T-cell (primary cell): Measurements from ENCODE around the gene NKAIN2. TPM values are rescaled to one million over a fixed set of nuclear protein-coding genes. Genes with fewer than 3 reads are reported as not detected.

Experiments used
- ATAC-seq, 4 experiments: fragments of 200-7000 bp in 3 of 4; fragments of 150-1000 bp in 1 of 4; cut with Tn5 transposase; replicated peaks in 1 of 4; 1 replicate in 3 of 4; 2 replicates in 1 of 4; pipeline ENCODE4 v1.10.0; 2021; ENCODE audit warnings: moderate library complexity in 3 of 4, mild to moderate bottlenecking in 2 of 4, moderate number of reproducible peaks in 1 of 4
- CTCF ChIA-PET, 2 donors: fragments of 300-600 bp; sonication (Branson Sonifier 250); formaldehyde crosslinking; loops; one replicate each; lab custom pipeline; 2022; ENCODE audit warnings: antibody characterized with exemption in 2 of 2; lab: Charles Lee
- POLR2A ChIA-PET, 2 donors: fragments of 300-600 bp; sonication (Branson Sonifier 250); formaldehyde crosslinking; loops; one replicate each; lab custom pipeline; 2022; ENCODE audit warnings: antibody characterized with exemption in 2 of 2; lab: Charles Lee
- DNase-seq, 35 experiments: peaks; one replicate each; pipeline versions ENCODE4 v3.0.0 to v3.0.0-alpha.2; 2013 to 2023
- H3K27ac ChIP-seq: one replicate; pipeline ENCODE4 v1.5.1; 2013; ENCODE audit warnings: low read length
- H3K27me3 ChIP-seq, 2 experiments: replicated peaks in 1 of 2; 1 replicate in 1 of 2; 2 replicates in 1 of 2; pipeline versions ENCODE4 v1.6.1 to v1.7.0; 2013; ENCODE audit warnings: low read length in 1 of 2, mixed read lengths in 1 of 2; ENCODE audit not compliant: control insufficient read depth in 2 of 2, insufficient read depth in 2 of 2; ENCODE audit errors: extremely low read depth in 1 of 2
- H3K36me3 ChIP-seq, 2 donors: 1 replicate in 1 of 2; 2 replicates in 1 of 2; pipeline versions ENCODE4 v1.6.1 to v1.7.0; 2013; ENCODE audit warnings: low read length in 1 of 2; ENCODE audit not compliant: control insufficient read depth in 2 of 2, insufficient read depth in 1 of 2; ENCODE audit errors: extremely low read depth in 1 of 2
- H3K4me1 ChIP-seq, 2 experiments: 1 replicate in 1 of 2; 2 replicates in 1 of 2; pipeline versions ENCODE4 v1.6.1 to v1.7.0; 2013; ENCODE audit warnings: low read length in 2 of 2, mixed read lengths in 1 of 2; ENCODE audit not compliant: insufficient read depth in 2 of 2, control insufficient read depth in 1 of 2; ENCODE audit errors: extremely low read depth in 1 of 2
- H3K4me3 ChIP-seq, 2 donors: 1 replicate in 1 of 2; 2 replicates in 1 of 2; pipeline versions ENCODE4 v1.5.1 to v1.7.0; 2013; ENCODE audit warnings: mild to moderate bottlenecking in 2 of 2, low read length in 1 of 2, moderate library complexity in 1 of 2; ENCODE audit not compliant: control insufficient read depth in 1 of 2; ENCODE audit errors: extremely low read depth in 1 of 2
- H3K9me3 ChIP-seq: 2 replicates; pipeline ENCODE4 v1.7.0; 2013
- H3K27ac Mint-ChIP-seq, 2 donors: one replicate each; pipeline ENCODE4 v1.8.0; 2020 to 2021; ENCODE audit warnings: mild to moderate bottlenecking in 2 of 2, mixed read lengths in 2 of 2
- H3K27me3 Mint-ChIP-seq, 2 donors: one replicate each; pipeline ENCODE4 v1.8.0; 2021 to 2022; ENCODE audit warnings: mixed read lengths in 2 of 2
- H3K36me3 Mint-ChIP-seq: one replicate; pipeline ENCODE4 v1.8.0; 2021; ENCODE audit warnings: mixed read lengths
- H3K4me1 Mint-ChIP-seq, 3 donors: one replicate each; pipeline ENCODE4 v1.8.0; 2020 to 2022; ENCODE audit warnings: mixed read lengths in 3 of 3, mild to moderate bottlenecking in 1 of 3
- H3K4me3 Mint-ChIP-seq, 3 donors: one replicate each; pipeline ENCODE4 v1.8.0; 2020 to 2022; ENCODE audit warnings: mild to moderate bottlenecking in 3 of 3, mixed read lengths in 3 of 3, moderate library complexity in 3 of 3
- H3K9me3 Mint-ChIP-seq, 3 donors: one replicate each; pipeline ENCODE4 v1.8.0; 2020 to 2022; ENCODE audit warnings: mixed read lengths in 3 of 3
- WGBS: methylation state at CpG from one replicate; pipeline ENCODE4 v1.1.5; 2013; ENCODE audit warnings: missing lambda C conversion rate; ENCODE audit not compliant: insufficient coverage; 5-methylcytosine and 5-hydroxymethylcytosine counted together
- total RNA-seq, 35 experiments: library from RNA in 6 of 35; stranded (reverse) in 6 of 35; fragments of 120-200 nt in 1 of 35; gene quantifications; one replicate each; pipeline versions ENCODE4 v1.2.1 to v1.2.4 and lab custom pipeline; 2013 to 2026

The NKAIN2 gene
- total RNA-seq, 5 donors from 2014 or later (not counting 1 experiment from before 2014, with no cell fraction given), result 0.13 TPM; not detected in 4

DNA sequence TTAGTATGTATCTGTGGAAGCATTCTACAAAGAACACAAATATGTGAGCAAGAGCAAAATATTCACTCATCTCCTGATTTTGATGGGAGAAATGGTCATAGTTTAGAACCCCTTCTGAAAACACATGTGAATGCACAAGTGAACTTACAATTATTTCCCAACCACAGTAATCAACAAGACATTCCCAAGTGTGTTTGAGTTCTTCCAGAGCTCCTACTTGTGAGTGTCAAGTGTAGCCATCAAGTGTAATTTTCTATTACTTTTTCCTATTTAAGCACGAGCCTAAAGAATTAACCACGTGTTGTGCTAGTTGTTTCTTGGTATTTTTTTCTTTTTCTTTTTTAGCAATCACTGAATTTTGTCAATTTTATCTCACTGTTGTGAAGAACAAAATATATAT is 402.3 kb downstream of the NKAIN2 start:
- ATAC-seq (no peak), DNase-seq (no peak)
- Histone ChIP-seq H3K27me3 (no peaks in the 10 kb centered on the region), H3K4me3 (no peak overlapping the region), H3K4me1 (no peaks in the 10 kb centered on the region), H3K36me3 (no peaks in the 10 kb centered on the region), H3K27ac (no peak overlapping the region), H3K9me3 (no peaks in the 10 kb centered on the region)
- WGBS, result no CpG with 5 or more reads among the region's 2 CpGs
- Mint-ChIP-seq H3K9me3 (peaks cover 7 to 13% (median 12%) of the 10 kb centered on the region in 3 donors), H3K36me3 (no peaks in the 10 kb centered on the region), H3K4me1 (no peaks in the 10 kb centered on the region), H3K4me3 (no peak overlapping the region), H3K27ac (no peak overlapping the region), H3K27me3 (no peaks in the 10 kb centered on the region)
- CTCF ChIA-PET, result no interaction called here
- POLR2A ChIA-PET, result no interaction called here

DNA sequence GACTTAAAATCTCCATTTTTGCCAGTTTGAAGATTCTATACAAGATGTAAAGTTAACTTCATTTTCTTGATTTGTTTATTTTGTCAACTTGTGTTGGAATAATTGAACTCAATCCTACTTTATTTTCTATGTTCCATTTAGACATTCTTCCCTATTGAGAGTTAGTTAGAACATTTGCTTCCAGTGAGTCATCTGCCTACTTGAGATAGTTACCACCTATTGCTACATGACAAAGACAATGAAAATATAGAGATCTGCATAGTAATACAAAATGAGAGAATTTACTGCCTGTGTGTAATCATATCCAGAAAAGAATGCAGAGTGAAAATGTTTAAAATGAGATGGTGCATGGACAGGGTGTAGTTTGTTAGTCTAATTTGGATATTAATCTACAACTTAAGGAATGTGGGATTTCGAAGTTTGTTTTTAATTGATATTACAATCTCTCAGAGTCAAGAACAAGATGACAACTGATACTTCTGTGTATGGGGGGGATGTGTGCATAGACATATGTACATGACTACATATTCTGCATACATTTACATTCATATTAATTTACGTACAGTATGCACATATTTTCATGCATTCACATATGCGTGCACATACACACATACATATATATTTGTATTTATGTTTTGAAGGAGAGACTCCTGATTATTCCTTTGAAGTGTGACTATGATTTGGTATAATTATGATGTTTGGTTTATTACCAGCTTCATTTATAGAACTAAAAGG is 420.1 kb downstream of the NKAIN2 start:
- H3K9me3 Mint-ChIP-seq, result peaks cover 6 to 15% (median 14%) of the 10 kb centered on the region in 3 donors
- CTCF ChIA-PET, result no interaction called here

DNA sequence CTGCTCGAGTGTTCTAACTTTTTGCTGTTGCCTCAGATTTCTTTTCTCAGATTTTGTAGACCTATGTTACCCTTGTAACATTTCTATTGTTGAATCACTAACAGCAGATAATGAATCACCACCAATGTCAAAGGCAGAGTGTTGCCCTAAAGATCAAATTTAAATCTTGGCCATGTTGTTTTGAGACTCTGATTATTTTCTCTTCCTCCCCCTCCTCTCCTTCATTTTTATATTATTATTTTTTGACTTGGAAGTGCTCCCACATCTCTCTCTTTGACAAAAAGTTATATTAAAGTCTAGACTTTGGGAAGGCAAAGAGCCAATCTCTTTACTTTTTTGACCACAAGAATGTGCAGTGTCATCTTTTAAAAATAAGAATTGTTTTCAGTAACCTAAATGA is 422.7 kb downstream of the NKAIN2 start:
- H3K27me3 ChIP-seq, result no peaks in the 10 kb centered on the region
- CTCF ChIA-PET, result no interaction called here
- no peak for DNase-seq
- Mint-ChIP-seq H3K4me1 (no peaks in the 10 kb centered on the region), H3K27ac (no peak overlapping the region), H3K36me3 (no peaks in the 10 kb centered on the region), H3K9me3 (peaks cover 10 to 32% (median 25%) of the 10 kb centered on the region in 3 donors), H3K27me3 (no peaks in the 10 kb centered on the region), H3K4me3 (no peak overlapping the region)
- H3K4me1 ChIP-seq, result no peaks in the 10 kb centered on the region
- no peaks in the 10 kb centered on the region for H3K9me3 ChIP-seq
- H3K27ac ChIP-seq, result no peak overlapping the region
- H3K4me3 ChIP-seq, result no peak overlapping the region
- H3K36me3 ChIP-seq, result no peaks in the 10 kb centered on the region
- no peak for ATAC-seq
- POLR2A ChIA-PET, result no interaction called here
- no CpG with 5 or more reads among the region's 1 CpG for WGBS

More for the DNA sequence above, 420.1 kb downstream of the NKAIN2 start:
- POLR2A ChIA-PET, result no interaction called here
- Mint-ChIP-seq H3K4me3 (no peak overlapping the region), H3K4me1 (no peaks in the 10 kb centered on the region), H3K36me3 (no peaks in the 10 kb centered on the region), H3K27ac (no peak overlapping the region), H3K27me3 (no peaks in the 10 kb centered on the region)
- WGBS, result no CpG with 5 or more reads among the region's 3 CpGs
- DNase-seq (no peak), ATAC-seq (no peak)
- H3K4me1 ChIP-seq, result no peaks in the 10 kb centered on the region
- H3K4me3 ChIP-seq, result no peak overlapping the region
- no peaks in the 10 kb centered on the region for H3K36me3 ChIP-seq
- H3K27ac ChIP-seq, result no peak overlapping the region
- H3K27me3 ChIP-seq, result no peaks in the 10 kb centered on the region
- no peaks in the 10 kb centered on the region for H3K9me3 ChIP-seq

- no peak overlapping the region for H3K4me3 ChIP-seq
- no peak overlapping the region for H3K4me3 Mint-ChIP-seq
- H3K27ac ChIP-seq, result no peak overlapping the region
- no peaks in the 10 kb centered on the region for H3K36me3 Mint-ChIP-seq
- no peaks in the 10 kb centered on the region for H3K27me3 Mint-ChIP-seq
- H3K27ac Mint-ChIP-seq, result no peak overlapping the region
- WGBS, result 50% methylated on average over 1 of the region's 1 CpG
- no peaks in the 10 kb centered on the region for H3K9me3 ChIP-seq
- ChIA-PET CTCF (no interaction called here), POLR2A (no interaction called here)
- H3K36me3 ChIP-seq, result no peaks in the 10 kb centered on the region
- DNase-seq (no peak), ATAC-seq (no peak)
- H3K27me3 ChIP-seq, result no peaks in the 10 kb centered on the region
- no peaks in the 10 kb centered on the region for H3K4me1 Mint-ChIP-seq
- H3K9me3 Mint-ChIP-seq, result peaks cover 12 to 29% (median 18%) of the 10 kb centered on the region in 3 donors
- H3K4me1 ChIP-seq, result no peaks in the 10 kb centered on the region
Measured at GRCh38 chr6:124233221-124233620, 429.6 kb downstream of the NKAIN2 start.

GRCh38 chr6:124234801-124235200 is 431.1 kb downstream of the NKAIN2 start:
- H3K9me3 ChIP-seq, result no peaks in the 10 kb centered on the region
- POLR2A ChIA-PET, result no interaction called here
- H3K27me3 ChIP-seq, result no peaks in the 10 kb centered on the region
- no peak for ATAC-seq
- Mint-ChIP-seq H3K4me1 (no peaks in the 10 kb centered on the region), H3K4me3 (no peak overlapping the region), H3K9me3 (peaks cover 5 to 25% (median 19%) of the 10 kb centered on the region in 3 donors), H3K27ac (no peak overlapping the region), H3K27me3 (no peaks in the 10 kb centered on the region), H3K36me3 (no peaks in the 10 kb centered on the region)
- H3K4me1 ChIP-seq, result no peaks in the 10 kb centered on the region
- WGBS, result no CpG with 5 or more reads among the region's 2 CpGs
- no peak overlapping the region for H3K4me3 ChIP-seq
- DNase-seq, result no peak
- no peaks in the 10 kb centered on the region for H3K36me3 ChIP-seq
- CTCF ChIA-PET, result no interaction called here
- H3K27ac ChIP-seq, result no peak overlapping the region

DNA sequence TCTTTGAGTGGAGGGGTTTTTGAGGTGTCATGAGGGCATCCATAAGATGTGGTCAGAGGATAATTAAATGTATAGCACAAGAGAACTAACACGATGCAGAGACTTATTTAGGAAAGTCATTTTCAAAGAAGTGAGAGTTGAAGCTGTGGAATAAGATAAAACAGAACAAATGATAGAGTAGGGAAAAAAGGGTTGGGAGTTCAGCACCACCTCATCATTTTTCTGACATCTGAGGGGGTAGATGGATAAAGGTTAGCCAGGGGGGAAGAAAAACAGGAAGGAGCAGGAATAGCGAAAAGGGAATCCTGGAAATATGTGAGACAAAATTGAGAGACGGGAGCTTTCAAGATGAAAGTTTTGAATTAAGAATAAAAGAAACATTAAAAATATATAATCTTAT is 434.2 kb downstream of the NKAIN2 start:
- Mint-ChIP-seq H3K9me3 (peaks cover 16 to 17% (median 16%) of the 10 kb centered on the region in 3 donors), H3K4me3 (no peak overlapping the region), H3K36me3 (no peaks in the 10 kb centered on the region), H3K4me1 (no peaks in the 10 kb centered on the region), H3K27ac (no peak overlapping the region), H3K27me3 (no peaks in the 10 kb centered on the region)
- WGBS, result no CpG with 5 or more reads among the region's 3 CpGs
- CTCF ChIA-PET, result no interaction called here
- Histone ChIP-seq H3K9me3 (no peaks in the 10 kb centered on the region), H3K4me1 (no peaks in the 10 kb centered on the region), H3K27ac (no peak overlapping the region), H3K27me3 (no peaks in the 10 kb centered on the region), H3K36me3 (no peaks in the 10 kb centered on the region), H3K4me3 (no peak overlapping the region)
- DNase-seq, result no peak
- POLR2A ChIA-PET, result no interaction called here
- no peak for ATAC-seq
